Small intestine (tissue), 7 donors: Measurements from ENCODE around the gene WDCP. TPM values are rescaled to one million over a fixed set of nuclear protein-coding genes. Genes with fewer than 3 reads are reported as not detected.

ENCODE experiments used
- DNase-seq, 2 donors: peaks; one replicate each; pipeline versions ENCODE4 v3.0.0 to v3.0.0-alpha.2; 2013
- FAIRE-seq: peaks from 2 replicates; lab custom pipeline; 2012; peaks lifted over from hg19 to GRCh38; lab: Jason Lieb, UNC
- H3K27ac ChIP-seq, 3 donors: one replicate each; pipeline ENCODE4 v1.5.1; 2013; ENCODE audit warnings: low read length in 2 of 3, mild to moderate bottlenecking in 2 of 3, control low read depth in 1 of 3, inconsistent platforms in 1 of 3, low read depth in 1 of 3, moderate library complexity in 1 of 3
- H3K27me3 ChIP-seq, 3 donors: one replicate each; pipeline ENCODE4 v1.6.1; 2013; ENCODE audit warnings: low read length in 3 of 3, inconsistent platforms in 1 of 3; ENCODE audit not compliant: control insufficient read depth in 3 of 3, insufficient read depth in 3 of 3
- H3K36me3 ChIP-seq, 3 donors: one replicate each; pipeline ENCODE4 v1.6.1; 2013; ENCODE audit warnings: low read length in 3 of 3, inconsistent platforms in 1 of 3, low read depth in 1 of 3, mild to moderate bottlenecking in 1 of 3, moderate library complexity in 1 of 3; ENCODE audit not compliant: control insufficient read depth in 3 of 3, insufficient read depth in 2 of 3
- H3K4me1 ChIP-seq, 3 donors: one replicate each; pipeline ENCODE4 v1.6.1; 2013; ENCODE audit warnings: low read length in 2 of 3, inconsistent platforms in 1 of 3, low read depth in 1 of 3, mild to moderate bottlenecking in 1 of 3, moderate library complexity in 1 of 3; ENCODE audit not compliant: control insufficient read depth in 3 of 3, insufficient read depth in 2 of 3
- H3K4me3 ChIP-seq, 3 donors: one replicate each; pipeline ENCODE4 v1.5.1; 2013; ENCODE audit warnings: low read length in 3 of 3, control low read depth in 1 of 3, inconsistent platforms in 1 of 3, low read depth in 1 of 3, mild to moderate bottlenecking in 1 of 3, moderate library complexity in 1 of 3
- H3K9me3 ChIP-seq, 2 donors: one replicate each; pipeline ENCODE4 v1.6.1; 2013; ENCODE audit warnings: low read depth in 1 of 2, low read length in 1 of 2; ENCODE audit not compliant: control insufficient read depth in 2 of 2, insufficient read depth in 1 of 2
- WGBS, 3 donors: extraction: QIAGEN DNeasy Blood & Tissue Kit; methylation state at CpG; one replicate each; pipeline ENCODE4 v1.1.7; 2013; 5-methylcytosine and 5-hydroxymethylcytosine counted together
- polyA plus RNA-seq, 4 donors: library from polyadenylated mRNA; stranded (reverse) in 3 of 4; unstranded in 1 of 4; fragments of 200-250 nt in 3 of 4; fragments of 120-200 nt in 1 of 4; gene quantifications; one replicate each; pipeline versions ENCODE4 v1.2.1 to v1.2.3, GENCODE V29; 2013
- donor health status: healthy with polysubstance abuse.
- donor health status: control.
- donor health status: control.
- donor health status: Bipolar disorder and iron deficiency.
- donor health status: healthy.

The WDCP gene
- polyA plus RNA-seq, 4 donors = 1.4 to 6.1 (median 2.2) TPM

- FAIRE-seq = no peak
- peaks cover 0 to 3% (median 0%) of the 10 kb centered on the region in 3 donors for H3K4me1 ChIP-seq
- peaks cover 0 to 29% (median 20%) of the 10 kb centered on the region in 3 donors for H3K27me3 ChIP-seq
- 2 to 4% (median 3%) methylated on average over 59 to 75 of the region's 75 CpGs for WGBS, 3 donors
- H3K4me3 ChIP-seq = peak within 1 kb of the TSS; percentile 2 to 59 (median 11)
- peak in 1 of 2 donors; percentile 28 for DNase-seq
- no peak within 1 kb of the TSS for H3K27ac ChIP-seq
- no peaks in the 10 kb centered on the region for H3K36me3 ChIP-seq
- no peaks in the 10 kb centered on the region for H3K9me3 ChIP-seq
Measured at GRCh38 chr2:24009680-24010476, 37.3 kb downstream of the WDCP start, which contains the start of gene MFSD2B. Gene MFSD2B, plus strand, starts transcription at chr2:24010085. Its CDS starts 12 bp downstream, at chr2:24010097.

- 20 to 62% (median 40%) methylated on average over 9 of the region's 9 CpGs for WGBS, 3 donors
- Histone ChIP-seq H3K27me3 (peaks cover 0 to 29% (median 20%) of the 10 kb centered on the region in 3 donors), H3K27ac (no peak overlapping the region), H3K9me3 (no peaks in the 10 kb centered on the region), H3K4me1 (peaks cover 0 to 3% (median 0%) of the 10 kb centered on the region in 3 donors), H3K36me3 (no peaks in the 10 kb centered on the region), H3K4me3 (peak overlapping the region in 2 of 3 donors; percentile 2 to 59)
- no peak for FAIRE-seq
- peak in 1 of 2 donors; percentile 19 for DNase-seq
Measured at GRCh38 chr2:24009367-24009679, 37.9 kb downstream of the WDCP start.

GRCh38 chr2:24008672-24009366, 38.4 kb downstream of the WDCP start:
- H3K36me3 ChIP-seq = no peaks in the 10 kb centered on the region
- peaks cover 0 to 3% (median 0%) of the 10 kb centered on the region in 3 donors for H3K4me1 ChIP-seq
- no peak overlapping the region for H3K4me3 ChIP-seq
- DNase-seq (no peak), FAIRE-seq (no peak)
- no peak overlapping the region for H3K27ac ChIP-seq
- 66 to 79% (median 72%) methylated on average over 13 of the region's 13 CpGs for WGBS, 3 donors
- peaks cover 0 to 29% (median 20%) of the 10 kb centered on the region in 3 donors for H3K27me3 ChIP-seq
- no peaks in the 10 kb centered on the region for H3K9me3 ChIP-seq

GRCh38 chr2:24007693-24008092, 39.5 kb downstream of the WDCP start:
- Histone ChIP-seq H3K4me3 (no peak overlapping the region), H3K4me1 (peaks cover 0 to 3% (median 0%) of the 10 kb centered on the region in 3 donors), H3K9me3 (no peaks in the 10 kb centered on the region), H3K27ac (no peak overlapping the region), H3K27me3 (peaks cover 0 to 27% (median 20%) of the 10 kb centered on the region in 3 donors), H3K36me3 (no peaks in the 10 kb centered on the region)
- FAIRE-seq = no peak
- no peak for DNase-seq

GRCh38 chr2:23994567-23994966, 52.6 kb downstream of the WDCP start:
- H3K36me3 ChIP-seq = peaks cover 0 to 10% (median 3%) of the 10 kb centered on the region in 3 donors

GRCh38 chr2:23993736-23994269, 53.4 kb downstream of the WDCP start:
- H3K9me3 ChIP-seq = no peaks in the 10 kb centered on the region
- no peak for DNase-seq
- WGBS, 3 donors = 96 to 98% (median 97%) methylated on average over 8 of the region's 8 CpGs
- H3K27ac ChIP-seq = no peak overlapping the region
- H3K4me3 ChIP-seq = no peak overlapping the region
- FAIRE-seq = no peak
- no peaks in the 10 kb centered on the region for H3K27me3 ChIP-seq
- peaks cover 0 to 14% (median 3%) of the 10 kb centered on the region in 3 donors for H3K36me3 ChIP-seq
- H3K4me1 ChIP-seq = no peaks in the 10 kb centered on the region

More at GRCh38 chr2:23994567-23994966, 52.6 kb downstream of the WDCP start:
- no peak for FAIRE-seq
- no peaks in the 10 kb centered on the region for H3K9me3 ChIP-seq
- H3K4me1 ChIP-seq = no peaks in the 10 kb centered on the region
- no peak for DNase-seq
- WGBS, 3 donors = 35 to 59% (median 43%) methylated on average over 1 of the region's 1 CpG
- no peak overlapping the region for H3K4me3 ChIP-seq
- no peaks in the 10 kb centered on the region for H3K27me3 ChIP-seq
- no peak overlapping the region for H3K27ac ChIP-seq

GRCh38 chr2:23992931-23993330, 54.3 kb downstream of the WDCP start:
- H3K27ac ChIP-seq = no peak overlapping the region
- FAIRE-seq = no peak
- H3K4me1 ChIP-seq = no peaks in the 10 kb centered on the region
- peaks cover 0 to 8% (median 3%) of the 10 kb centered on the region in 3 donors for H3K36me3 ChIP-seq
- no peaks in the 10 kb centered on the region for H3K27me3 ChIP-seq
- WGBS, 3 donors = 42 to 65% (median 64%) methylated on average over 1 of the region's 1 CpG
- no peaks in the 10 kb centered on the region for H3K9me3 ChIP-seq
- no peak overlapping the region for H3K4me3 ChIP-seq
- DNase-seq = no peak

- DNase-seq (peak in 1 of 2 donors; percentile 31), FAIRE-seq (no peak)
- no peaks in the 10 kb centered on the region for H3K4me1 ChIP-seq
- no peak overlapping the region for H3K4me3 ChIP-seq
- no peak overlapping the region for H3K27ac ChIP-seq
- no peaks in the 10 kb centered on the region for H3K9me3 ChIP-seq
- WGBS, 3 donors = 52 to 59% (median 57%) methylated on average over 2 of the region's 2 CpGs
- H3K36me3 ChIP-seq = peaks cover 2 to 24% (median 6%) of the 10 kb centered on the region in 3 donors
- no peaks in the 10 kb centered on the region for H3K27me3 ChIP-seq
Measured at GRCh38 chr2:23988371-23988770, 58.8 kb downstream of the WDCP start.
